Loucy (cell line): ENCODE measurements around the gene TOMT.

Source experiments
- H2AFZ ChIP-seq: fragments of 200-600 bp; sonication (generic); 2 replicates; pipeline ENCODE4 v1.6.0; 2016; ENCODE audit warnings: antibody characterized with exemption, mild to moderate bottlenecking, low read length, moderate library complexity
- H3F3A ChIP-seq: fragments of 200-600 bp; 2 replicates; pipeline ENCODE4 v1.6.0; 2016; ENCODE audit warnings: antibody characterized with exemption, low read depth, mild to moderate bottlenecking
- H3K27me3 ChIP-seq: fragments of 200-600 bp; sonication (generic); 2 replicates; pipeline ENCODE4 v1.6.1; 2014; ENCODE audit warnings: low read length, mild to moderate bottlenecking; ENCODE audit not compliant: insufficient read depth, poor library complexity, severe bottlenecking
- H3K36me3 ChIP-seq: fragments of 200-600 bp; sonication (generic); 2 replicates; pipeline ENCODE4 v1.6.1; 2016; ENCODE audit warnings: low read length; ENCODE audit not compliant: insufficient read depth
- H3K4me1 ChIP-seq: fragments of 200-600 bp; sonication (generic); 2 replicates; pipeline ENCODE4 v1.5.1; 2014; ENCODE audit warnings: low read length, mild to moderate bottlenecking; ENCODE audit not compliant: insufficient read depth, poor library complexity, severe bottlenecking
- H3K4me2 ChIP-seq: fragments of 200-600 bp; sonication (generic); 2 replicates; pipeline ENCODE4 v1.6.0; 2014; ENCODE audit warnings: antibody characterized with exemption, low read length, low read depth, mild to moderate bottlenecking; ENCODE audit not compliant: poor library complexity, severe bottlenecking
- H3K4me3 ChIP-seq: fragments of 200-600 bp; sonication (generic); 2 replicates; pipeline ENCODE4 v1.5.1; 2014; ENCODE audit warnings: low read length, mild to moderate bottlenecking, mixed read lengths; ENCODE audit not compliant: poor library complexity, severe bottlenecking
- H3K79me2 ChIP-seq: fragments of 200-600 bp; sonication (generic); 2 replicates; pipeline ENCODE4 v1.6.1; 2014; ENCODE audit warnings: low read length; ENCODE audit not compliant: insufficient read depth
- H3K9ac ChIP-seq: fragments of 200-600 bp; sonication (generic); 2 replicates; pipeline ENCODE4 v1.6.0; 2014; ENCODE audit warnings: mild to moderate bottlenecking, low read depth, low read length, moderate library complexity; ENCODE audit not compliant: poor library complexity, severe bottlenecking
- H3K9me2 ChIP-seq: fragments of 200-600 bp; sonication (generic); replicated peaks from 2 replicates; pipeline ENCODE4 v1.6.1; 2016; ENCODE audit warnings: low read depth, low read length, mixed read lengths
- H3K9me3 ChIP-seq: fragments of 200-600 bp; sonication (generic); 2 replicates; pipeline ENCODE4 v1.6.1; 2014; ENCODE audit warnings: mild to moderate bottlenecking, antibody characterized with exemption, low read length, low read depth; ENCODE audit not compliant: insufficient read depth
- H4K20me1 ChIP-seq: fragments of 200-600 bp; sonication (generic); 2 replicates; pipeline ENCODE4 v1.6.0; 2014; ENCODE audit warnings: antibody characterized with exemption, low read length, mild to moderate bottlenecking; ENCODE audit not compliant: insufficient read depth, poor library complexity, severe bottlenecking
- EZH2phosphoT487 ChIP-seq: fragments of 200-600 bp; IDR thresholded peaks from 2 replicates; pipeline ENCODE4 v1.6.1; 2018; ENCODE audit warnings: antibody characterized with exemption, mild to moderate bottlenecking, moderate library complexity, borderline replicate concordance
- TF ChIP-seq, protein P1 (sequence below): fragments of 200-600 bp; sonication (generic); conservative IDR thresholded peaks from 2 replicates; pipeline ENCODE4 v1.5.1; 2014; ENCODE audit warnings: mild to moderate bottlenecking, antibody characterized with exemption, low read length

Gene TOMT

GRCh38 chr11:72105888-72106287 is at the start of gene TOMT:
Gene TOMT (plus strand): TSS chr11:72105924. CDS start chr11:72105952, 28 bp downstream.
- no peaks in the 10 kb centered on the region for H3K9me3 ChIP-seq
- no peaks in the 10 kb centered on the region for H3K27me3 ChIP-seq
- H2AFZ ChIP-seq, result no peak within 1 kb of the TSS
- H3K79me2 ChIP-seq, result peaks cover 21% of the 10 kb centered on the region
- no peaks in the 10 kb centered on the region for H3K9me2 ChIP-seq
- no peak within 1 kb of the TSS for H3K4me2 ChIP-seq
- no peaks in the 10 kb centered on the region for H3K36me3 ChIP-seq
- peaks cover 4% of the 10 kb centered on the region for H4K20me1 ChIP-seq
- no peak within 1 kb of the TSS for H3K9ac ChIP-seq
- TF ChIP-seq EZH2phosphoT487, result no peak
- TF ChIP-seq, protein P1, sequence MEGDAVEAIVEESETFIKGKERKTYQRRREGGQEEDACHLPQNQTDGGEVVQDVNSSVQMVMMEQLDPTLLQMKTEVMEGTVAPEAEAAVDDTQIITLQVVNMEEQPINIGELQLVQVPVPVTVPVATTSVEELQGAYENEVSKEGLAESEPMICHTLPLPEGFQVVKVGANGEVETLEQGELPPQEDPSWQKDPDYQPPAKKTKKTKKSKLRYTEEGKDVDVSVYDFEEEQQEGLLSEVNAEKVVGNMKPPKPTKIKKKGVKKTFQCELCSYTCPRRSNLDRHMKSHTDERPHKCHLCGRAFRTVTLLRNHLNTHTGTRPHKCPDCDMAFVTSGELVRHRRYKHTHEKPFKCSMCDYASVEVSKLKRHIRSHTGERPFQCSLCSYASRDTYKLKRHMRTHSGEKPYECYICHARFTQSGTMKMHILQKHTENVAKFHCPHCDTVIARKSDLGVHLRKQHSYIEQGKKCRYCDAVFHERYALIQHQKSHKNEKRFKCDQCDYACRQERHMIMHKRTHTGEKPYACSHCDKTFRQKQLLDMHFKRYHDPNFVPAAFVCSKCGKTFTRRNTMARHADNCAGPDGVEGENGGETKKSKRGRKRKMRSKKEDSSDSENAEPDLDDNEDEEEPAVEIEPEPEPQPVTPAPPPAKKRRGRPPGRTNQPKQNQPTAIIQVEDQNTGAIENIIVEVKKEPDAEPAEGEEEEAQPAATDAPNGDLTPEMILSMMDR, result no peak
- H3K4me3 ChIP-seq, result no peak within 1 kb of the TSS
- H3F3A ChIP-seq, result no peaks in the 10 kb centered on the region
- H3K4me1 ChIP-seq, result peaks cover 25% of the 10 kb centered on the region

DNA sequence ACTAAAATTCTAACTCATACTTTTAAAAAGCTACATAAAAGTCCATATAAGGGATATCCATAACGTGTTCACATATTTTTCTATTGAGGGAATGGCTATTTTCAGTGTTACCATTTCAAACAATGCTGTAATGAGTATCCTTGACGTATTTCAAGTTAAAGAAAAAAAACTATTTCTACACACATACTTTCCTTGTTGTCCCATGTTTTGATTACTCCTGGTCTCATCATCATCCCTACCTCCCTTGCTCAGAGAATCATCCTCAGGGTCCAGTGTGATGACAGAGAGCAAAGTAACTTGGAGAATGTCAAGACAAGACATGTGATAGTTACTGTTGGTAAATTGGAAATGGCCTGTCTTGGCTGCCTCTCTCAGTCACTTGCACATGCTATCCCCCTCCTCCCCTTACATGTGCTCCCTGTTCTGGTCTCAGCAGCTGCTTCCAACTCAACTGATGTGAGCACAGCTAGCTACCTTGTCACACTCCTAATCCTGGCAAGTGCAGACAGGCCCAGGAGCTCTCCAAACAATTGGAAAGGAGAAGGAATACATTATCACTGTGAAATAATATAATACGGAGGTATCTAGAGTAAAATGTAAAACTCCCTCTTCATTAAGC is 47.2 kb upstream of the TOMT start:
- TF ChIP-seq EZH2phosphoT487, result no peak
- TF ChIP-seq, protein P1, result no peak
- Histone ChIP-seq H3K27me3 (no peaks in the 10 kb centered on the region), H3K4me2 (no peak overlapping the region), H3K9ac (no peak overlapping the region), H2AFZ (no peak overlapping the region), H3K9me2 (no peaks in the 10 kb centered on the region), H3K79me2 (peaks cover 92% of the 10 kb centered on the region), H3K9me3 (no peaks in the 10 kb centered on the region), H3K4me1 (no peaks in the 10 kb centered on the region), H4K20me1 (peaks cover 4% of the 10 kb centered on the region), H3F3A (no peaks in the 10 kb centered on the region), H3K36me3 (peaks cover 27% of the 10 kb centered on the region), H3K4me3 (no peak overlapping the region)

DNA sequence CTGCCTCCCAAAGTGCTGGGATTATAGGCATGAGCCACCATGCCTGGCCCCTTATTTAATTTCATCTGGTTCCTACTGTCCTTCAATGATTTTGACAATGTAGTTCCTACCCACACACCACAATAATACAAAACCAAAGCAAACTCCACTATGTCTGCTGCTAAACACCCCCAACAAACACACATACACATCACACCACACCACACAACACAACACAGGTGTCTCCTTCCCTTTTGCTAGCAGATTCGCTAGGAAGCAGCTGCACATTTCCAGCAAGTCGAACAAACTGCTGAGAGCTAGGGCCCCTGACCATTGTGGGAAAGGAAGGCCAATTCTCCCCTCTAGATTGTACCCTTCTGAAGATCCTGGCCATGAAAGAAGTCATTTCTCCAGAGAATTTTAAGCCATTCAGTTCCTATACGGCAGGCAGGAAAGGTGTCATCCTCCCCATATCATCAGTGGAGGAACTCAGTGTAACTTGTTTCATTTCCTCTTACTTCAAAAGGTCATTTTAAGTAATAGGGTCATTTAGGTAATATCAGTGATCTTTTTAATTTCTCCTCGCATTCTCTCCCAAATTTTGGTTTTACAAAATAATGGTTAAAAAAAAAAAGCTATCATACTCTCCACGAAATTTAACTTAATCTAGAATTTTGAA is 43.9 kb upstream of the TOMT start:
- H4K20me1 ChIP-seq, result peaks cover 11% of the 10 kb centered on the region
- peaks cover 40% of the 10 kb centered on the region for H3K36me3 ChIP-seq
- no peaks in the 10 kb centered on the region for H3K27me3 ChIP-seq
- H2AFZ ChIP-seq, result no peak overlapping the region
- H3K9ac ChIP-seq, result no peak overlapping the region
- H3K9me2 ChIP-seq, result no peaks in the 10 kb centered on the region
- TF ChIP-seq, protein P1, result no peak
- no peak for TF ChIP-seq EZH2phosphoT487
- no peak overlapping the region for H3K4me3 ChIP-seq
- no peaks in the 10 kb centered on the region for H3F3A ChIP-seq
- H3K4me1 ChIP-seq, result no peaks in the 10 kb centered on the region
- peaks cover 84% of the 10 kb centered on the region for H3K79me2 ChIP-seq
- H3K4me2 ChIP-seq, result no peak overlapping the region
- H3K9me3 ChIP-seq, result no peaks in the 10 kb centered on the region
